Gastroesophageal sphincter (tissue), 4 donors: ENCODE results near the gene LMAN2. TPM values are rescaled to one million over a fixed set of nuclear protein-coding genes. Genes with fewer than 3 reads are reported as not detected.
A peak's percentile ranks its signal among the peaks of the same experiment; 100 is the strongest.

Experiments
- ATAC-seq: fragments of 150-250 bp; one replicate; pipeline ENCODE4 v1.9.1; 2016; ENCODE audit warnings: mild to moderate bottlenecking, moderate library complexity
- H3K27ac ChIP-seq, 4 donors: fragments of 200-600 bp; sonication (generic) in 3 of 4; 1 replicate in 3 of 4; 2 replicates in 1 of 4; pipeline ENCODE4 v1.5.1; 2016 to 2019
- H3K27me3 ChIP-seq: fragments of 200-600 bp; sonication (generic); one replicate; pipeline ENCODE4 v1.5.1; 2019
- H3K36me3 ChIP-seq, 2 donors: fragments of 200-600 bp; sonication (generic); one replicate each; pipeline ENCODE4 v1.5.1; 2019; ENCODE audit warnings: control low read depth in 1 of 2
- H3K4me1 ChIP-seq, 3 donors: fragments of 200-600 bp; sonication (generic); 1 replicate in 2 of 3; 2 replicates in 1 of 3; pipeline ENCODE4 v1.5.1; 2016 to 2019; ENCODE audit warnings: control low read depth in 2 of 3
- H3K4me3 ChIP-seq, 2 donors: fragments of 200-600 bp; sonication (generic); one replicate each; pipeline ENCODE4 v1.5.1; 2019; ENCODE audit warnings: mild to moderate bottlenecking in 1 of 2, moderate library complexity in 1 of 2
- H3K9me3 ChIP-seq, 3 donors: fragments of 200-600 bp; sonication (generic); one replicate each; pipeline ENCODE4 v1.5.1; 2017 to 2019; ENCODE audit warnings: control low read depth in 2 of 3
- CTCF ChIP-seq, 4 experiments: fragments of 200-600 bp in 2 of 4; fragments of 450-650 bp in 2 of 4; sonication (generic) in 1 of 4; IDR thresholded peaks; one replicate each; pipeline ENCODE4 v1.5.1; 2017 to 2019; ENCODE audit warnings: antibody characterized with exemption in 4 of 4, mild to moderate bottlenecking in 2 of 4, moderate library complexity in 2 of 4
- EP300 ChIP-seq: sonication (generic); formaldehyde crosslinking; IDR thresholded peaks from one replicate; pipeline ENCODE4 v1.6.1; 2017; ENCODE audit warnings: antibody characterized with exemption, mild to moderate bottlenecking
- POLR2A ChIP-seq, 2 donors: fragments of 450-650 bp; IDR thresholded peaks; one replicate each; pipeline ENCODE4 v1.6.1; 2017; ENCODE audit warnings: antibody characterized with exemption in 2 of 2, mild to moderate bottlenecking in 2 of 2, moderate library complexity in 1 of 2
- POLR2AphosphoS5 ChIP-seq: sonication (generic); formaldehyde crosslinking; IDR thresholded peaks from one replicate; pipeline ENCODE4 v1.6.1; 2017; ENCODE audit warnings: antibody characterized with exemption
- WGBS, 2 donors: methylation state at CpG; one replicate each; pipeline ENCODE4 v1.1.5; 2018; ENCODE audit warnings: low coverage in 1 of 2; 5-methylcytosine and 5-hydroxymethylcytosine counted together
- total RNA-seq, 4 donors: library from RNA; depleted of rRNA; stranded (reverse); fragments of >200 nt; gene quantifications; one replicate each; pipeline ENCODE4 v1.1.0, GENCODE V29; 2016

LMAN2 gene
- total RNA-seq: 100 to 1,000 TPM in 3 of 4 donors, 10 to 100 TPM in 1; 78.1 to 147 (median 111) TPM

GRCh38 chr5:177351392-177352329 lies at the start of gene LMAN2:
TSS of gene LMAN2 (minus strand) at chr5:177351668. CDS start at chr5:177351647, 21 bp downstream.
- TF ChIP-seq POLR2A (IDR thresholded peaks at IDR 0.05) (peak in 1 of 2 donors; percentile 60), EP300 (no peak), POLR2AphosphoS5 (peak; percentile 58)
- peaks cover 0 to 51% (median 11%) of the 10 kb centered on the region in 3 donors for H3K4me1 ChIP-seq
- peak; percentile 99 for ATAC-seq
- WGBS, 2 donors: 0% methylated on average over 2 to 10 of the region's 55 CpGs
- no peaks in the 10 kb centered on the region for H3K9me3 ChIP-seq
- peaks cover 0 to 21% of the 10 kb centered on the region in 2 donors for H3K36me3 ChIP-seq
- H3K27me3 ChIP-seq: no peaks in the 10 kb centered on the region
- H3K4me3 ChIP-seq: peak within 1 kb of the TSS; percentile 87 to 93
- peak within 1 kb of the TSS; percentile 44 to 94 (median 90) for H3K27ac ChIP-seq

- Histone ChIP-seq H3K27me3 (peaks cover 100% of the 10 kb centered on the region), H3K36me3 (no peaks in the 10 kb centered on the region), H3K27ac (no peak within 1 kb of the TSS), H3K4me1 (peaks cover 0 to 43% (median 36%) of the 10 kb centered on the region in 3 donors), H3K4me3 (no peak within 1 kb of the TSS), H3K9me3 (no peaks in the 10 kb centered on the region)
- no peak for ATAC-seq
- 7 to 40% methylated on average over 5 to 6 of the region's 92 CpGs for WGBS, 2 donors
- TF ChIP-seq CTCF (IDR thresholded peaks at IDR 0.05) (no peak), POLR2AphosphoS5 (no peak), EP300 (no peak), POLR2A (IDR thresholded peaks at IDR 0.05) (no peak)
Observed at GRCh38 chr5:177399997-177400868, 48.8 kb upstream of the LMAN2 start, which contains the start of gene PFN3. TSS of gene PFN3 (minus strand) at chr5:177400661. CDS start at chr5:177400576, 85 bp downstream.

- TF ChIP-seq POLR2A (IDR thresholded peaks at IDR 0.05) (no peak), CTCF (IDR thresholded peaks at IDR 0.05) (no peak), POLR2AphosphoS5 (no peak), EP300 (no peak)
- Histone ChIP-seq H3K27me3 (peaks cover 79% of the 10 kb centered on the region), H3K4me3 (no peak overlapping the region), H3K27ac (no peak overlapping the region), H3K4me1 (peaks cover 0 to 22% (median 18%) of the 10 kb centered on the region in 3 donors), H3K9me3 (no peaks in the 10 kb centered on the region), H3K36me3 (no peaks in the 10 kb centered on the region)
- WGBS, 2 donors: 88 to 96% methylated on average over 3 to 4 of the region's 16 CpGs
- ATAC-seq: no peak
Observed at GRCh38 chr5:177397875-177398390, 46.5 kb upstream of the LMAN2 start.

GRCh38 chr5:177396807-177397206 lies 45.3 kb upstream of the LMAN2 start:
- ATAC-seq: no peak
- Histone ChIP-seq H3K36me3 (no peaks in the 10 kb centered on the region), H3K4me1 (peaks cover 0 to 11% (median 8%) of the 10 kb centered on the region in 3 donors), H3K27me3 (peaks cover 68% of the 10 kb centered on the region), H3K27ac (no peak overlapping the region), H3K9me3 (no peaks in the 10 kb centered on the region), H3K4me3 (no peak overlapping the region)
- TF ChIP-seq POLR2A (IDR thresholded peaks at IDR 0.05) (no peak), POLR2AphosphoS5 (no peak), EP300 (no peak)
- 84% methylated on average over 5 of the region's 10 CpGs; no CpG with 5 or more reads in 1 of the 2 donors for WGBS, 2 donors

GRCh38 chr5:177396078-177396477 lies 44.6 kb upstream of the LMAN2 start:
- ATAC-seq: no peak
- 38% methylated on average over 2 of the region's 8 CpGs; no CpG with 5 or more reads in 1 of the 2 donors for WGBS, 2 donors
- Histone ChIP-seq H3K4me3 (no peak overlapping the region), H3K27me3 (peaks cover 61% of the 10 kb centered on the region), H3K9me3 (no peaks in the 10 kb centered on the region), H3K27ac (no peak overlapping the region), H3K4me1 (peaks cover 0 to 11% (median 8%) of the 10 kb centered on the region in 3 donors), H3K36me3 (no peaks in the 10 kb centered on the region)
- no peak for TF ChIP-seq CTCF (IDR thresholded peaks at IDR 0.05)
- TF ChIP-seq POLR2AphosphoS5: no peak
- no peak for TF ChIP-seq POLR2A (IDR thresholded peaks at IDR 0.05)
- TF ChIP-seq EP300: no peak
